PC-9 (cell line): ENCODE measurements around the gene KRT76. TPM values are rescaled to one million over a fixed set of nuclear protein-coding genes. Genes with fewer than 3 reads are reported as not detected.

Experiments used
- BruUV-seq: library from RNA; stranded (reverse); fragments of 400-500 nt; replicated peaks from 2 replicates; lab custom pipeline; 2021; lab: Mats Ljungman, UMichigan
- CTCF ChIA-PET: fragments of 300-600 bp; sonication (Branson Sonifier 250); formaldehyde crosslinking; loops from one replicate; lab custom pipeline; 2022; ENCODE audit warnings: antibody characterized with exemption; lab: Charles Lee
- POLR2A ChIA-PET: fragments of 300-600 bp; sonication (Branson Sonifier 250); formaldehyde crosslinking; loops from one replicate; lab custom pipeline; 2022; ENCODE audit warnings: antibody characterized with exemption; ENCODE audit not compliant: unreplicated experiment; lab: Charles Lee
- DNase-seq, 2 experiments: peaks; one replicate each; pipeline versions ENCODE4 v3.0.0 to v3.0.0-alpha.2; 2015 to 2022; ENCODE audit warnings: mixed read lengths in 1 of 2
- H2AFZ ChIP-seq: fragments of 200-600 bp; sonication (generic); 2 replicates; pipeline ENCODE4 v1.8.1; 2017; ENCODE audit warnings: antibody characterized with exemption
- H3F3A ChIP-seq: fragments of 200-600 bp; sonication (generic); 2 replicates; pipeline ENCODE4 v1.8.1; 2017; ENCODE audit warnings: antibody characterized with exemption, mild to moderate bottlenecking, low read depth; ENCODE audit not compliant: insufficient read depth
- H3K27ac ChIP-seq: fragments of 200-600 bp; sonication (generic); 2 replicates; pipeline ENCODE4 v1.6.1; 2016; ENCODE audit warnings: mixed run types
- H3K27me3 ChIP-seq: fragments of 200-600 bp; sonication (generic); 2 replicates; pipeline ENCODE4 v1.6.1; 2016; ENCODE audit warnings: low read depth, mixed run types; ENCODE audit not compliant: insufficient read depth
- H3K36me3 ChIP-seq: fragments of 200-600 bp; sonication (generic); 2 replicates; pipeline ENCODE4 v1.6.1; 2016; ENCODE audit warnings: low read depth, mixed run types
- H3K4me1 ChIP-seq: fragments of 200-600 bp; sonication (generic); replicated peaks from 2 replicates; pipeline ENCODE4 v1.6.1; 2016; ENCODE audit warnings: mixed run types; ENCODE audit not compliant: insufficient read depth
- H3K4me2 ChIP-seq: fragments of 200-600 bp; sonication (generic); 2 replicates; pipeline ENCODE4 v1.6.1; 2017; ENCODE audit warnings: mixed run types
- H3K4me3 ChIP-seq: fragments of 200-600 bp; sonication (generic); 2 replicates; pipeline ENCODE4 v1.6.1; 2016; ENCODE audit warnings: mixed run types
- H3K79me2 ChIP-seq: fragments of 200-600 bp; sonication (generic); 2 replicates; pipeline ENCODE4 v1.6.1; 2017; ENCODE audit warnings: low read depth, mixed run types
- H3K9me2 ChIP-seq: fragments of 200-600 bp; sonication (generic); 2 replicates; pipeline ENCODE4 v1.8.1; 2017; ENCODE audit warnings: mild to moderate bottlenecking; ENCODE audit not compliant: insufficient read depth
- H3K9me3 ChIP-seq: fragments of 200-600 bp; sonication (generic); 2 replicates; pipeline ENCODE4 v1.8.1; 2016; ENCODE audit warnings: low read depth; ENCODE audit not compliant: insufficient read depth
- H4K20me1 ChIP-seq: fragments of 200-600 bp; sonication (generic); 2 replicates; pipeline ENCODE4 v1.8.1; 2017; ENCODE audit not compliant: insufficient read depth
- EZH2 ChIP-seq: fragments of 200-600 bp; sonication (generic); IDR thresholded peaks from 2 replicates; pipeline ENCODE4 v1.8.0; 2017; ENCODE audit warnings: antibody characterized with exemption, low read depth
- intact Hi-C: fragments of 100-400 bp; cut with micrococcal nuclease; formaldehyde crosslinking; loops from one replicate; pipeline ENCODE4 v1.10.0; 2022; ENCODE audit not compliant: unreplicated experiment
- total RNA-seq: library from RNA; stranded (reverse); gene quantifications from 2 replicates; pipeline ENCODE4 v1.2.3, GENCODE V29; 2021
- TF ChIP-seq, protein P1 (sequence below): fragments of 200-600 bp; sonication (generic); conservative IDR thresholded peaks from 2 replicates; pipeline ENCODE4 v1.6.1; 2017; ENCODE audit warnings: mixed run types, antibody characterized with exemption, mild to moderate bottlenecking, moderate library complexity

The KRT76 gene
- total RNA-seq, 1 experiment from 2014 or later: not detected

DNA sequence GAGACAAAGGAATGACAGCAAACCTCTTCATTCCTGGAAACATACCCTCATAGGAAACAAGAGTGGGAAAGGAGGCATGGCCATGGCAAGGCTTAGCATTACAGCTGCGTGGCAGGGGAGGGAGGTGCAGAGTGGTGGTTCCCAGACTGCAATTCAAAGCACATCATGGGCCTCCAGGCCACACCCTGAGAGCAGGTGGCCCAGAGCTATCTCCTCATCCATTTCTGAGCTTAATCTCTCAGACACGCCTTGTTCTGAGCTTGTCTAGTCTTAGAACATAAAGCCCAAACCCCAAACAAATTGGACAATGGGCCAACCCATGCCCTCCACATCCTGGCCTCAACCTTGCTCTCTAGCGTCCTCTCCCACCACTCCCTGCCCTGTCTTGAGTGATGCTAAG, 24.6 kb upstream of the KRT76 start:
- POLR2A ChIA-PET: interaction anchor here (0.6 kb wide), 1 partner anchor 84 kb away, joined by 21 read pairs; no protein-coding TSS in a partner anchor

DNA sequence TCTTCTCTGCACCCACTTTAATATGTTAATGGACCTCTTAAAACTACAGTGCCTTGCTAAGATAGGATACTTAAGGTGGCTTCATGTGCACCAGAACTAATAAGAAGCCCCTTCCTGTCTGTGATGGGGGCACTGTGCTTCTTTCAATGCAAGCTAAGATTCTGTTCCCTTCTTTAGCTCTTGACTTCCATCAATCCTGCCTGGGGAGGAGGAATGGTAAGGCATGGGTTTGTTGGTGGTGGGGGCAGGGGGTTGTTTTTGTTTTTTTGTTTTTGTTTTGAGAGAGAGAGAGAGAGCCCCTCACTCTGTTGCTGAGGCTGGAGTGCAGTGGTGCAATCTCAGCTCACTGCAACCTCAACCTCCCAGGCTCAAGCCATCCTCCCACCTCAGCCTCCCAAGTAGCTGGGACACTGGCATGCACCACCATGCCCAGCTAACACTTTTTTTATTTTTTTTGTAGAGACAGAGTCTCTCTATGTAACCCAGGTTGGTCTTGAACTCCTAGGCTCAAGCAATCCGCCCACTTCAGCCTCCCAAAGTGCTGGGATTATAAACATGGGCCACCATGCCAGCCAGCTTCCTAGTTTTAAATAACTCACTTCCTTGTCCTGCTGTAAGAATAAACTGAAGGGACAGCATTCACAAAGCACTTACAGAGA, 23.2 kb upstream of the KRT76 start:
- DNase-seq: no peak
- Histone ChIP-seq H3K27ac (peak overlapping the region; percentile 88), H3K9me2 (no peaks in the 10 kb centered on the region), H2AFZ (no peak overlapping the region), H3K4me2 (peak overlapping the region; percentile 37), H3K9me3 (no peaks in the 10 kb centered on the region), H3K27me3 (no peaks in the 10 kb centered on the region), H3K4me3 (no peak overlapping the region), H3K4me1 (peaks cover 55% of the 10 kb centered on the region), H3F3A (peaks cover 36% of the 10 kb centered on the region), H4K20me1 (no peaks in the 10 kb centered on the region), H3K36me3 (no peaks in the 10 kb centered on the region), H3K79me2 (no peaks in the 10 kb centered on the region)
- ChIA-PET CTCF (interaction anchor here (0.6 to 0.7 kb wide), 2 partner anchors 17 to 78 kb away, joined by 3 read pairs; no protein-coding TSS in a partner anchor), POLR2A (interaction anchor here (0.7 kb wide), 1 partner anchor 650 kb away, joined by 8 read pairs; no protein-coding TSS in a partner anchor)
- TF ChIP-seq EZH2: no peak
- TF ChIP-seq, protein P1, sequence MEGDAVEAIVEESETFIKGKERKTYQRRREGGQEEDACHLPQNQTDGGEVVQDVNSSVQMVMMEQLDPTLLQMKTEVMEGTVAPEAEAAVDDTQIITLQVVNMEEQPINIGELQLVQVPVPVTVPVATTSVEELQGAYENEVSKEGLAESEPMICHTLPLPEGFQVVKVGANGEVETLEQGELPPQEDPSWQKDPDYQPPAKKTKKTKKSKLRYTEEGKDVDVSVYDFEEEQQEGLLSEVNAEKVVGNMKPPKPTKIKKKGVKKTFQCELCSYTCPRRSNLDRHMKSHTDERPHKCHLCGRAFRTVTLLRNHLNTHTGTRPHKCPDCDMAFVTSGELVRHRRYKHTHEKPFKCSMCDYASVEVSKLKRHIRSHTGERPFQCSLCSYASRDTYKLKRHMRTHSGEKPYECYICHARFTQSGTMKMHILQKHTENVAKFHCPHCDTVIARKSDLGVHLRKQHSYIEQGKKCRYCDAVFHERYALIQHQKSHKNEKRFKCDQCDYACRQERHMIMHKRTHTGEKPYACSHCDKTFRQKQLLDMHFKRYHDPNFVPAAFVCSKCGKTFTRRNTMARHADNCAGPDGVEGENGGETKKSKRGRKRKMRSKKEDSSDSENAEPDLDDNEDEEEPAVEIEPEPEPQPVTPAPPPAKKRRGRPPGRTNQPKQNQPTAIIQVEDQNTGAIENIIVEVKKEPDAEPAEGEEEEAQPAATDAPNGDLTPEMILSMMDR: no peak
- intact Hi-C loops: no loop called here
- BruUV-seq: no TSS peak

More for the DNA sequence above, 24.6 kb upstream of the KRT76 start:
- no peaks in the 10 kb centered on the region for H3K9me2 ChIP-seq
- no peaks in the 10 kb centered on the region for H3K79me2 ChIP-seq
- H3K4me1 ChIP-seq: peaks cover 52% of the 10 kb centered on the region
- H3F3A ChIP-seq: peaks cover 36% of the 10 kb centered on the region
- CTCF ChIA-PET: interaction anchor here (0.5 kb wide), 1 partner anchor 1464 kb away, joined by 4 read pairs; no protein-coding TSS in a partner anchor
- no peak overlapping the region for H3K4me3 ChIP-seq
- H2AFZ ChIP-seq: no peak overlapping the region
- no peak overlapping the region for H3K4me2 ChIP-seq
- no peak for DNase-seq
- no peak for TF ChIP-seq EZH2
- TF ChIP-seq, protein P1: no peak
- H3K27ac ChIP-seq: peak overlapping the region; percentile 88
- intact Hi-C loops: no loop called here
- no peaks in the 10 kb centered on the region for H3K36me3 ChIP-seq
- H4K20me1 ChIP-seq: no peaks in the 10 kb centered on the region
- no TSS peak for BruUV-seq
- H3K27me3 ChIP-seq: no peaks in the 10 kb centered on the region
- H3K9me3 ChIP-seq: no peaks in the 10 kb centered on the region

DNA sequence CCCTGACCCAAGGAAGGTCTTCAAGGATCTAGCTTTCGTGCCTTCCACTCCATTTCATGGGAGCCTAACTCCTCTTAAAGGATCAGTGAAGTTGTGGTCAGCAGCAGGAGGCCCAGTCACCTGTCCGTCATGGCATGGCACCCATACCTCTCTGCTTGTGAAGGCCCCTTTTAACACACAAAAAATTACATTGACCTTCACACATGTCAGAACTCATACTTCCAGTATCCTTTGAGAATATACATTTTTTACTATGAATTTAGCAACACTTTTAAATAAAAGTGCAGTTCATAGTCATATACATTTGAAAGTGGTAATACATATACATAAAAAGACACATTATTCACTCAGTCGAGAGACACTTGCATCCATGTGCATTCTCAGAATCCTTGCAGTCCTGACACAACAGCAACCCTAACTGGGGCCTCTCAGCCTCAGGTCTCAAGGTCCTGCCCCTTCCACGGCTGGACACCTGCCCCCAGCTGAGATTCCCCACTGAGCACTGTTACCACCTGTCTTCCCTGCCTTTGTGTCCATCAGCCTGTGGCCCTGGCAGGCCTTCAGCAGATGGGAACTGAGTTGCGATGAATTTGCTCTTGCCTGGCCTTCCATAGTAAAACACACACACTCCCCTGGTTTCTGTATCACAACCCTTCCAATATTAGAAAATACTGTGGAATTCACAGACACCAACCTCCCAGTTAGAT, 22.5 kb upstream of the KRT76 start:
- Histone ChIP-seq H3K27me3 (no peaks in the 10 kb centered on the region), H4K20me1 (no peaks in the 10 kb centered on the region), H3K36me3 (no peaks in the 10 kb centered on the region), H3K4me1 (peaks cover 61% of the 10 kb centered on the region), H3K9me3 (no peaks in the 10 kb centered on the region), H3K27ac (peak overlapping the region; percentile 88), H2AFZ (no peak overlapping the region), H3F3A (peaks cover 39% of the 10 kb centered on the region), H3K79me2 (no peaks in the 10 kb centered on the region), H3K4me3 (no peak overlapping the region), H3K4me2 (peak overlapping the region; percentile 37), H3K9me2 (no peaks in the 10 kb centered on the region)
- TF ChIP-seq, protein P1: no peak
- no peak for TF ChIP-seq EZH2
- intact Hi-C loops: loop anchor here (1.0 kb wide), 3 partner anchors 72 to 216 kb away; no protein-coding TSS in a partner anchor
- POLR2A ChIA-PET: interaction anchor here (0.7 kb wide), 1 partner anchor 649 kb away, joined by 8 read pairs; no protein-coding TSS in a partner anchor
- CTCF ChIA-PET: interaction anchor here (0.6 kb wide), 1 partner anchor 535 kb away, joined by 3 read pairs; no protein-coding TSS in a partner anchor
- BruUV-seq: no TSS peak
- DNase-seq: no peak
